ENCODE data around the gene SETBP1. TPM values are rescaled to one million over a fixed set of nuclear protein-coding genes. Genes with fewer than 3 reads are reported as not detected.
"Not testable (repeated sequence)": the region's sequence is repeated elsewhere in the genome, so short reads cannot be mapped to it uniquely, and the experiment has no call there.

SETBP1 gene
- total RNA-seq, 1 experiment from 2014 or later: 0.23 TPM

DNA sequence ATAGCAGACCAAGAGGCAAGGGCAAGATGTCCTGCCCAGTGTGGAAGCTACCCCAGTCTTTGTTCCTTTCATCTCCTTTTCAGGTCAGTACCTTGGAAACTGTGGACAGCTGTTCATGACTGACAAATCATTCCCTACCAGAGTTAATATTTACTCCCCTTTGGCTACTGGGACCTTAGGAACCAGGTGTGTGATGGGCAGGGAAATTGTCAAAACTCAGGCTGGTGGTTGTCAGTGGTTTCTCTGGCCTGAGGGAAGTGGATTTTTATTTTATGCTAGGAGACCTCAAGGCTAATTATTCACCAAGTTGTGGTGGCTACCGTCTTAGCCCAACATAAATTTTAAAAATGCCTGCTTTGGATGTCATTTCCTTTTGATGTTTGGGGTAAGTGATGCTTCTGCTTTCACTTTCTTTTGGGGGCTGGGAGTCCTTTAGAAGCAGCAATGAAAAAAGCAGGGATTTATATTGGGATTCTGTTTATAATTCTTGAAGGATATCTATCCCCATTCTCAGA, 119.3 kb downstream of the SETBP1 start:
- TF ChIP-seq POLR2AphosphoS5 (IDR thresholded peaks at IDR 0.05; ENCODE audit: low read depth, low read length) (no peak), TCF7L2 (IDR thresholded peaks at IDR 0.05; ENCODE audit: low read depth, low read length) (no peak), SIN3A (IDR thresholded peaks at IDR 0.05; ENCODE audit: borderline replicate concordance, insufficient read depth, low read depth, low read length) (no peak)
- TF ChIP-seq, protein P1, sequence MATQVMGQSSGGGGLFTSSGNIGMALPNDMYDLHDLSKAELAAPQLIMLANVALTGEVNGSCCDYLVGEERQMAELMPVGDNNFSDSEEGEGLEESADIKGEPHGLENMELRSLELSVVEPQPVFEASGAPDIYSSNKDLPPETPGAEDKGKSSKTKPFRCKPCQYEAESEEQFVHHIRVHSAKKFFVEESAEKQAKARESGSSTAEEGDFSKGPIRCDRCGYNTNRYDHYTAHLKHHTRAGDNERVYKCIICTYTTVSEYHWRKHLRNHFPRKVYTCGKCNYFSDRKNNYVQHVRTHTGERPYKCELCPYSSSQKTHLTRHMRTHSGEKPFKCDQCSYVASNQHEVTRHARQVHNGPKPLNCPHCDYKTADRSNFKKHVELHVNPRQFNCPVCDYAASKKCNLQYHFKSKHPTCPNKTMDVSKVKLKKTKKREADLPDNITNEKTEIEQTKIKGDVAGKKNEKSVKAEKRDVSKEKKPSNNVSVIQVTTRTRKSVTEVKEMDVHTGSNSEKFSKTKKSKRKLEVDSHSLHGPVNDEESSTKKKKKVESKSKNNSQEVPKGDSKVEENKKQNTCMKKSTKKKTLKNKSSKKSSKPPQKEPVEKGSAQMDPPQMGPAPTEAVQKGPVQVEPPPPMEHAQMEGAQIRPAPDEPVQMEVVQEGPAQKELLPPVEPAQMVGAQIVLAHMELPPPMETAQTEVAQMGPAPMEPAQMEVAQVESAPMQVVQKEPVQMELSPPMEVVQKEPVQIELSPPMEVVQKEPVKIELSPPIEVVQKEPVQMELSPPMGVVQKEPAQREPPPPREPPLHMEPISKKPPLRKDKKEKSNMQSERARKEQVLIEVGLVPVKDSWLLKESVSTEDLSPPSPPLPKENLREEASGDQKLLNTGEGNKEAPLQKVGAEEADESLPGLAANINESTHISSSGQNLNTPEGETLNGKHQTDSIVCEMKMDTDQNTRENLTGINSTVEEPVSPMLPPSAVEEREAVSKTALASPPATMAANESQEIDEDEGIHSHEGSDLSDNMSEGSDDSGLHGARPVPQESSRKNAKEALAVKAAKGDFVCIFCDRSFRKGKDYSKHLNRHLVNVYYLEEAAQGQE (IDR thresholded peaks at IDR 0.05; ENCODE audit: insufficient read depth in 1 of 2, low read depth in 2 of 2, low read length in 1 of 2): no peak
- ATAC-seq (no peak), DNase-seq (ENCODE audit: low read depth, low spot score) (no peak)
- intact Hi-C loops (cut with micrococcal nuclease; ENCODE audit: unreplicated experiment): no loop called here
- CTCF ChIA-PET: no interaction called here
- no TSS peak for BruUV-seq (replicated peaks)
- Histone ChIP-seq H3K9me3 (ENCODE audit: control insufficient read depth, insufficient read depth, low read depth, low read length) (no peaks in the 10 kb centered on the region), H3K4me3 (ENCODE audit: low read depth in 2 of 2, low read length in 2 of 2) (no peak overlapping the region), H3K27me3 (ENCODE audit: control insufficient read depth, insufficient read depth, low read length) (no peaks in the 10 kb centered on the region), H3K36me3 (ENCODE audit: control insufficient read depth, insufficient read depth, low read length) (no peaks in the 10 kb centered on the region), H3K27ac (ENCODE audit: low read length) (no peak overlapping the region), H3K4me1 (ENCODE audit: control insufficient read depth, insufficient read depth, low read length) (no peaks in the 10 kb centered on the region)
- in situ Hi-C loops (cut with HindIII; ENCODE audit: low pct_unique_long_range_greater_than_20kb, low sequenced_read_pairs): no loop called here
- POLR2A ChIA-PET: no interaction called here

DNA sequence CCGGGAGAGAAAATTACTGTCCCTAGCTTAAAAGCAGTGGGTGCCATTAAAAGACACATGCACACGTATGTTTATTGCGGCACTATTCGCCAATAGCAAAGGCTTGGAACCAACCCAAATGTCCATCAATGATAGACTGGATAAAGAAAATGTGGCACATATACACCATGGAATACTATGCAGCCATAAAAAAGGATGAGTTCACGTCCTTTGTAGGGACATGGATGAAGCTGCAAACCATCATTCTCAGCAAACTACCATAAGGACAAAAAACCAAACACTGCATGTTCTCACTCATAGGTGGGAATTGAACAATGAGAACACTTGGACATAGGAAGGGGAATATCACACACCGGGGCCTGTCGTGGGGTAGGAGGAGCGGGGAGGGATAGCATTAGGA, 120.1 kb downstream of the SETBP1 start:
- H3K4me1 ChIP-seq (ENCODE audit: control insufficient read depth, insufficient read depth, low read length); CTCF ChIA-PET; H3K4me3 ChIP-seq (ENCODE audit: low read depth in 2 of 2, low read length in 2 of 2); in situ Hi-C loops (cut with HindIII; ENCODE audit: low pct_unique_long_range_greater_than_20kb, low sequenced_read_pairs); H3K9me3 ChIP-seq (ENCODE audit: control insufficient read depth, insufficient read depth, low read depth, low read length); H3K27me3 ChIP-seq (ENCODE audit: control insufficient read depth, insufficient read depth, low read length); BruUV-seq (replicated peaks); H3K27ac ChIP-seq (ENCODE audit: low read length); H3K36me3 ChIP-seq (ENCODE audit: control insufficient read depth, insufficient read depth, low read length); intact Hi-C loops (cut with micrococcal nuclease; ENCODE audit: unreplicated experiment); POLR2A ChIA-PET; ATAC-seq; DNase-seq (ENCODE audit: low read depth, low spot score): not testable (repeated sequence)

DNA sequence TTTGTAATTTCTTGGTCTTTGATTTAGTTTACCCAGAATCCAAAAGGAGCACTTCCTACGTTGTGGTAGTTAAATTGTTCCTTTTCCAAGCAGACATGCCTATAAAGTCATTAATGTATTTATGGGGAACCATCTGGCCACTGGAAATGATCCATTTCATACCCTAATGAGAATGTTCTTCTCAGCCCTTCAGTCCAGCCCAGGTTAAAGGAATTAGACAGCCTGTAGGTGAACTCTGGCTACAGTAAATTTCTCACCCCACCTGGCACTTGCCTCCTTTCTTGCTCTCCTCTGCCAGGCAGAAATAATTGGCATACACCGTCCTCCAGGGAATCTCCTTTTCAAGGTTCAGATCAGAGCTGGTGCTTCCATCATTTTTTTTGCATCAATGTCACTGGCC, 121.1 kb downstream of the SETBP1 start:
- CTCF ChIA-PET: no interaction called here
- in situ Hi-C loops (cut with HindIII; ENCODE audit: low pct_unique_long_range_greater_than_20kb, low sequenced_read_pairs) (no loop called here), intact Hi-C loops (cut with micrococcal nuclease; ENCODE audit: unreplicated experiment) (no loop called here)
- BruUV-seq (replicated peaks): no TSS peak
- TF ChIP-seq POLR2AphosphoS5 (IDR thresholded peaks at IDR 0.05; ENCODE audit: low read depth, low read length) (no peak), SIN3A (IDR thresholded peaks at IDR 0.05; ENCODE audit: borderline replicate concordance, insufficient read depth, low read depth, low read length) (no peak), TCF7L2 (IDR thresholded peaks at IDR 0.05; ENCODE audit: low read depth, low read length) (no peak)
- TF ChIP-seq, protein P1 (IDR thresholded peaks at IDR 0.05; ENCODE audit: insufficient read depth in 1 of 2, low read depth in 2 of 2, low read length in 1 of 2): no peak
- TF ChIP-seq, protein P2, sequence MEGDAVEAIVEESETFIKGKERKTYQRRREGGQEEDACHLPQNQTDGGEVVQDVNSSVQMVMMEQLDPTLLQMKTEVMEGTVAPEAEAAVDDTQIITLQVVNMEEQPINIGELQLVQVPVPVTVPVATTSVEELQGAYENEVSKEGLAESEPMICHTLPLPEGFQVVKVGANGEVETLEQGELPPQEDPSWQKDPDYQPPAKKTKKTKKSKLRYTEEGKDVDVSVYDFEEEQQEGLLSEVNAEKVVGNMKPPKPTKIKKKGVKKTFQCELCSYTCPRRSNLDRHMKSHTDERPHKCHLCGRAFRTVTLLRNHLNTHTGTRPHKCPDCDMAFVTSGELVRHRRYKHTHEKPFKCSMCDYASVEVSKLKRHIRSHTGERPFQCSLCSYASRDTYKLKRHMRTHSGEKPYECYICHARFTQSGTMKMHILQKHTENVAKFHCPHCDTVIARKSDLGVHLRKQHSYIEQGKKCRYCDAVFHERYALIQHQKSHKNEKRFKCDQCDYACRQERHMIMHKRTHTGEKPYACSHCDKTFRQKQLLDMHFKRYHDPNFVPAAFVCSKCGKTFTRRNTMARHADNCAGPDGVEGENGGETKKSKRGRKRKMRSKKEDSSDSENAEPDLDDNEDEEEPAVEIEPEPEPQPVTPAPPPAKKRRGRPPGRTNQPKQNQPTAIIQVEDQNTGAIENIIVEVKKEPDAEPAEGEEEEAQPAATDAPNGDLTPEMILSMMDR (IDR thresholded peaks at IDR 0.05): no peak
- H3K27ac ChIP-seq (ENCODE audit: low read length): no peak overlapping the region
- H3K4me3 ChIP-seq (ENCODE audit: low read depth in 2 of 2, low read length in 2 of 2): no peak overlapping the region
- ATAC-seq (no peak), DNase-seq (ENCODE audit: low read depth, low spot score) (no peak)
- no peaks in the 10 kb centered on the region for H3K36me3 ChIP-seq (ENCODE audit: control insufficient read depth, insufficient read depth, low read length)
- no peaks in the 10 kb centered on the region for H3K9me3 ChIP-seq (ENCODE audit: control insufficient read depth, insufficient read depth, low read depth, low read length)
- POLR2A ChIA-PET: no interaction called here
- H3K27me3 ChIP-seq (ENCODE audit: control insufficient read depth, insufficient read depth, low read length): no peaks in the 10 kb centered on the region
- no peaks in the 10 kb centered on the region for H3K4me1 ChIP-seq (ENCODE audit: control insufficient read depth, insufficient read depth, low read length)
